B cell (primary cell): ENCODE results near the gene TIAM1. TPM values are rescaled to one million over a fixed set of nuclear protein-coding genes. Genes with fewer than 3 reads are reported as not detected.

Experiments used
- ATAC-seq: fragments of 200-7000 bp; cut with Tn5 transposase; one replicate; pipeline ENCODE4 v1.10.0; 2021; ENCODE audit warnings: low read depth, mild to moderate bottlenecking, moderate number of reproducible peaks, moderate library complexity
- CTCF ChIA-PET: fragments of 350-600 bp; sonication (Branson Sonifier 250); formaldehyde crosslinking; loops from one replicate; lab custom pipeline; 2021; ENCODE audit warnings: antibody characterized with exemption, inconsistent platforms; lab: Charles Lee
- POLR2A ChIA-PET: fragments of 350-600 bp; sonication (Branson Sonifier 250); formaldehyde crosslinking; loops from one replicate; lab custom pipeline; 2021; ENCODE audit warnings: antibody characterized with exemption; lab: Charles Lee
- DNase-seq: peaks from one replicate; pipeline ENCODE4 v3.0.0; 2013
- H2AFZ ChIP-seq: 2 replicates; pipeline ENCODE4 v1.6.1; 2012; ENCODE audit warnings: mild to moderate bottlenecking, low read depth, low read length; ENCODE audit not compliant: insufficient read depth, poor library complexity, severe bottlenecking
- H3K27ac ChIP-seq, 2 donors: 1 replicate in 1 of 2; 2 replicates in 1 of 2; pipeline ENCODE4 v1.5.1; 2012 to 2013; ENCODE audit warnings: low read length in 2 of 2, mild to moderate bottlenecking in 2 of 2, moderate library complexity in 1 of 2
- H3K27me3 ChIP-seq, 4 experiments: fragments of 200-600 bp in 1 of 4; sonication (generic) in 1 of 4; replicated peaks in 1 of 4; 1 replicate in 2 of 4; 2 replicates in 2 of 4; pipeline versions ENCODE4 v1.6.1 to v1.7.0; 2013 to 2016; ENCODE audit warnings: low read length in 3 of 4, mild to moderate bottlenecking in 2 of 4, mixed read lengths in 1 of 4, moderate library complexity in 1 of 4; ENCODE audit not compliant: insufficient read depth in 4 of 4, control insufficient read depth in 3 of 4; ENCODE audit errors: control extremely low read depth in 1 of 4
- H3K36me3 ChIP-seq, 2 experiments: replicated peaks in 1 of 2; 1 replicate in 1 of 2; 2 replicates in 1 of 2; pipeline versions ENCODE4 v1.6.1 to v1.7.1; 2013; ENCODE audit warnings: low read length in 1 of 2; ENCODE audit not compliant: insufficient read depth in 2 of 2, control insufficient read depth in 1 of 2; ENCODE audit errors: control extremely low read depth in 1 of 2, extremely low read depth in 1 of 2
- H3K4me1 ChIP-seq, 2 donors: fragments of 200-600 bp in 1 of 2; sonication (generic) in 1 of 2; 1 replicate in 1 of 2; 2 replicates in 1 of 2; pipeline versions ENCODE4 v1.5.1 to v1.6.1; 2013 to 2017; ENCODE audit warnings: low read length in 2 of 2; ENCODE audit not compliant: control insufficient read depth in 2 of 2, insufficient read depth in 2 of 2
- H3K4me2 ChIP-seq: replicated peaks from 2 replicates; pipeline ENCODE3; 2012; ENCODE audit warnings: mild to moderate bottlenecking, low read depth, low read length; ENCODE audit not compliant: poor library complexity, severe bottlenecking
- H3K4me3 ChIP-seq, 5 experiments: fragments of 200-600 bp in 1 of 5; sonication (generic) in 1 of 5; 1 replicate in 3 of 5; 2 replicates in 2 of 5; pipeline versions ENCODE4 v1.5.1 to v1.7.0; 2011 to 2016; ENCODE audit warnings: low read length in 4 of 5, mild to moderate bottlenecking in 4 of 5, low read depth in 2 of 5, control low read depth in 1 of 5, moderate library complexity in 1 of 5; ENCODE audit not compliant: insufficient read depth in 1 of 5; ENCODE audit errors: control extremely low read depth in 1 of 5, extremely low read depth in 1 of 5
- H3K79me2 ChIP-seq: fragments of 200-600 bp; sonication (generic); one replicate; pipeline ENCODE4 v1.6.0; 2016; ENCODE audit warnings: low read length; ENCODE audit not compliant: control insufficient read depth, insufficient read depth
- H3K9ac ChIP-seq: fragments of 200-600 bp; sonication (generic); 2 replicates; pipeline ENCODE4 v1.6.1; 2017; ENCODE audit warnings: mild to moderate bottlenecking, low read length, moderate library complexity
- H3K9me3 ChIP-seq, 3 donors: one replicate each; pipeline versions ENCODE4 v1.6.1 to v1.7.1; 2013; ENCODE audit warnings: low read length in 2 of 3; ENCODE audit not compliant: control insufficient read depth in 2 of 3, insufficient read depth in 1 of 3; ENCODE audit errors: control extremely low read depth in 1 of 3
- H4K20me1 ChIP-seq: 2 replicates; pipeline ENCODE4 v1.6.0; 2012; ENCODE audit warnings: mild to moderate bottlenecking, low read length; ENCODE audit not compliant: insufficient read depth, control insufficient read depth, poor library complexity, severe bottlenecking
- H3K27ac Mint-ChIP-seq: one replicate; pipeline ENCODE4 v1.8.0; 2021; ENCODE audit warnings: mixed read lengths
- H3K27me3 Mint-ChIP-seq: one replicate; pipeline ENCODE4 v1.8.0; 2021; ENCODE audit warnings: mixed read lengths
- H3K4me1 Mint-ChIP-seq: one replicate; pipeline ENCODE4 v1.8.0; 2021; ENCODE audit warnings: mixed read lengths
- H3K4me3 Mint-ChIP-seq: one replicate; pipeline ENCODE4 v1.8.0; 2021; ENCODE audit warnings: mixed read lengths
- H3K9me3 Mint-ChIP-seq: one replicate; pipeline ENCODE4 v1.8.0; 2022; ENCODE audit warnings: mixed read lengths; ENCODE audit not compliant: insufficient read depth
- EZH2 ChIP-seq: IDR thresholded peaks from 2 replicates; pipeline ENCODE4 v1.6.1; 2012; ENCODE audit warnings: borderline replicate concordance, low read depth, mild to moderate bottlenecking, moderate library complexity, low read length; ENCODE audit not compliant: insufficient read depth, poor library complexity, severe bottlenecking
- WGBS: methylation state at CpG from one replicate; pipeline ENCODE4 v1.1.5; 2013; ENCODE audit warnings: missing lambda C conversion rate; ENCODE audit not compliant: insufficient coverage; 5-methylcytosine and 5-hydroxymethylcytosine counted together
- intact Hi-C: fragments of 100-400 bp; cut with micrococcal nuclease; formaldehyde crosslinking; loops from one replicate; pipeline ENCODE4 v1.10.0; 2022
- polyA plus RNA-seq: library from polyadenylated mRNA; depleted of rRNA; stranded (reverse); fragments of >200 nt; gene quantifications from 2 replicates; pipeline ENCODE4 v1.2.3, GENCODE V29; 2012
- total RNA-seq, 2 donors: library from RNA; stranded (reverse); fragments of 120-200 nt in 1 of 2; gene quantifications; 1 replicate in 1 of 2; 2 replicates in 1 of 2; pipeline versions ENCODE4 v1.2.3 to v1.2.4, GENCODE V29; 2013 to 2022
- TF ChIP-seq, protein P1 (sequence below): fragments of 200-600 bp; IDR thresholded peaks from one replicate; pipeline ENCODE4 v1.8.0; 2022; ENCODE audit warnings: antibody characterized with exemption, mild to moderate bottlenecking

The TIAM1 gene
- total and polyA plus RNA-seq, 2 donors (not counting 1 experiment from before 2014, with no cell fraction given): 0.51 to 1.0 TPM

DNA sequence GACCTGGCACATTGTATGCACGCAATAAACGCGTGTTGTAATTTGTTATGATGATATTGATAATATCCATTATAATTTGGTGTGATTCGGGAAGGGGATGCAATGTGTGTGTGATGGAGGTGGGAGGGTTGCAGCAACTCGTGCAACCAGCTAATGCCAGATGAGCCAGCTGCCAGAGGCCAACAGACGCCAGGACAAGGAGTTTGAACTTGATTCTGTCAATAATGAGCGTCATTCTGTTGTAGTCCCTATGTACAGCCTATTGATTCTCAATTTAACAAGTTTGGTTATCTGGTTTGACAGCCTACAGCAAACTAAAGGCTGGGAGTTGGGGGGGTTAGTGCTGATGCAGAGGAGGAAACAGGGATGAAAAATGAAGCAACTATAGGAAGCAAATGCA lies 35.5 kb downstream of the TIAM1 start:
- intact Hi-C loops: no loop called here
- Histone ChIP-seq H3K4me2 (no peak overlapping the region), H3K9ac (no peak overlapping the region), H3K4me3 (no peak overlapping the region), H3K9me3 (no peaks in the 10 kb centered on the region), H3K4me1 (no peaks in the 10 kb centered on the region), H4K20me1 (no peaks in the 10 kb centered on the region), H3K36me3 (no peaks in the 10 kb centered on the region), H3K27ac (no peak overlapping the region), H3K79me2 (no peaks in the 10 kb centered on the region), H2AFZ (no peak overlapping the region), H3K27me3 (no peaks in the 10 kb centered on the region)
- H3K9me3 Mint-ChIP-seq: no peaks in the 10 kb centered on the region
- 91% methylated on average over 3 of the region's 7 CpGs for WGBS
- ATAC-seq: no peak
- DNase-seq: no peak
- no peak overlapping the region for H3K27ac Mint-ChIP-seq
- POLR2A ChIA-PET: no interaction called here
- H3K4me1 Mint-ChIP-seq: no peaks in the 10 kb centered on the region
- H3K4me3 Mint-ChIP-seq: no peak overlapping the region
- CTCF ChIA-PET: no interaction called here
- no peaks in the 10 kb centered on the region for H3K27me3 Mint-ChIP-seq
- TF ChIP-seq, protein P1, sequence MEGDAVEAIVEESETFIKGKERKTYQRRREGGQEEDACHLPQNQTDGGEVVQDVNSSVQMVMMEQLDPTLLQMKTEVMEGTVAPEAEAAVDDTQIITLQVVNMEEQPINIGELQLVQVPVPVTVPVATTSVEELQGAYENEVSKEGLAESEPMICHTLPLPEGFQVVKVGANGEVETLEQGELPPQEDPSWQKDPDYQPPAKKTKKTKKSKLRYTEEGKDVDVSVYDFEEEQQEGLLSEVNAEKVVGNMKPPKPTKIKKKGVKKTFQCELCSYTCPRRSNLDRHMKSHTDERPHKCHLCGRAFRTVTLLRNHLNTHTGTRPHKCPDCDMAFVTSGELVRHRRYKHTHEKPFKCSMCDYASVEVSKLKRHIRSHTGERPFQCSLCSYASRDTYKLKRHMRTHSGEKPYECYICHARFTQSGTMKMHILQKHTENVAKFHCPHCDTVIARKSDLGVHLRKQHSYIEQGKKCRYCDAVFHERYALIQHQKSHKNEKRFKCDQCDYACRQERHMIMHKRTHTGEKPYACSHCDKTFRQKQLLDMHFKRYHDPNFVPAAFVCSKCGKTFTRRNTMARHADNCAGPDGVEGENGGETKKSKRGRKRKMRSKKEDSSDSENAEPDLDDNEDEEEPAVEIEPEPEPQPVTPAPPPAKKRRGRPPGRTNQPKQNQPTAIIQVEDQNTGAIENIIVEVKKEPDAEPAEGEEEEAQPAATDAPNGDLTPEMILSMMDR: no peak
- TF ChIP-seq EZH2: no peak

DNA sequence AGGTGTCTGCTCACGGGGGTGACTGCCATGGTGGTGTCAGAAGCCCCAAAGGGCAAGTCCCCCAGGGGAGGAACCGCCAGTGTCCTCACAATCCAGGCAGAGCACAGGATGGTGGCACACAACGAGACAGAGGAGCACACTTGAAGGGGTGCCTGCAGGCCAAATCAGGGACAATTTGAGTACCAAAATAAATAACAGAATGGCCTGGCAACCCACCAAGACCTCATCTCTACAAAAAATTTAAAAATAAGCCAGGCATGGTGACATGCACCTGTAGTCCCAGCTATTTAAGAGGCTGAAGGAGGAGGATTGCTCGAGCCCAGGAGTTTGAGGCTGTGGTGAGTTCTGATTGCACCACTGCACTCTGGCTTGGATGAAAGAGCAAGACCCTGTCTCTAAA lies 38.2 kb downstream of the TIAM1 start:
- no peak overlapping the region for H3K27ac ChIP-seq
- ChIA-PET POLR2A (no interaction called here), CTCF (no interaction called here)
- no peak overlapping the region for H2AFZ ChIP-seq
- no peaks in the 10 kb centered on the region for H3K9me3 Mint-ChIP-seq
- H3K4me3 ChIP-seq: no peak overlapping the region
- H3K4me3 Mint-ChIP-seq: no peak overlapping the region
- H3K27ac Mint-ChIP-seq: no peak overlapping the region
- H3K9ac ChIP-seq: no peak overlapping the region
- H3K9me3 ChIP-seq: no peaks in the 10 kb centered on the region
- H3K79me2 ChIP-seq: no peaks in the 10 kb centered on the region
- no peaks in the 10 kb centered on the region for H3K4me1 Mint-ChIP-seq
- no peaks in the 10 kb centered on the region for H3K36me3 ChIP-seq
- DNase-seq (no peak), ATAC-seq (no peak)
- 64% methylated on average over 3 of the region's 4 CpGs for WGBS
- TF ChIP-seq, protein P1: no peak
- TF ChIP-seq EZH2: no peak
- H3K27me3 ChIP-seq: no peaks in the 10 kb centered on the region
- intact Hi-C loops: no loop called here
- H3K4me1 ChIP-seq: no peaks in the 10 kb centered on the region
- no peak overlapping the region for H3K4me2 ChIP-seq
- H4K20me1 ChIP-seq: no peaks in the 10 kb centered on the region
- no peaks in the 10 kb centered on the region for H3K27me3 Mint-ChIP-seq
